GM19468 (cell line): ENCODE data around the gene CCDC175.

Source experiments
- ATAC-seq: cut with Tn5 transposase; IDR thresholded peaks from one replicate; pipeline ENCODE4 v1.9.1; 2021; ENCODE audit warnings: mild to moderate bottlenecking, moderate library complexity, moderate number of reproducible peaks; ENCODE audit not compliant: unreplicated experiment; ENCODE audit errors: extremely low read depth

Gene CCDC175

DNA sequence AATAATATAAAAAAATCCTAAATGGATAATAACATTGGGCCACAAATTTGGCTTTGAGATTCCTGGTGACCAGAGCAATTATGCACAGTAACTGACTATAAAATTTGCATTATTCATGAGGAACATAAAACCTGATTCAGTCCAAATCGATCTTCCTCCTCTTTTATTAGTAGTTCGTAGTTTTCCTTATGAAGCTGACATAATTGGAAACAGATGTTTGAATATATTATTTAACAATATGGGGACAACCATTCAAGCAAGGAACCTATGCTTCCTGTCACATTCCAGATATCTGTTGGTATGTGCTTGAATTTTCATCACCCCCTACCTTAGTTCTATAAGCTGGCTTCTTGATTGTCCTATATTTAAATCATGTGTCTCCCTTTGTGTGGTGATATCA is 34.9 kb downstream of the CCDC175 start:
- ATAC-seq: no peak

- no peak for ATAC-seq
These were observed 35.8 kb downstream of the CCDC175 start for GRCh38 chr14:59540852-59541251.

DNA sequence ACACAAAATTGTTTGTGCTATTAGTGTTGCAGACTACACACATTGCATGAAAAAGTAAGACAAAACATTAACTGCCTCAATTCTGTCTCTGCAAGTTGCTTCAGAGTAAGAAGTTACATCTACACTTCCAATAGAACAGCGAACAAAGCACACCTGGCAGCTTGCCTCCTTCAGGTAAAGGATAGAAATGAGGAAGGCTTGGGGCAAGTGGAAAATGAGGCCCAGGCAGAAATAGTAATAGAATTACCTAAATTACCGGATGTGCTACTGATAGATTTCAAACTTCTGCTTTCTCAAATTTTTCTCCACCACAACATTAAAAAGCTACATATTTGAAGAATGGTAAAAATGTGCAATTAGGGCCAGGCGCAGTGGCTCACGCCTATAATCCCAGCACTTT is 37.7 kb downstream of the CCDC175 start:
- no peak for ATAC-seq

- no peak for ATAC-seq
These were observed 39.1 kb downstream of the CCDC175 start for GRCh38 chr14:59537476-59537875.

DNA sequence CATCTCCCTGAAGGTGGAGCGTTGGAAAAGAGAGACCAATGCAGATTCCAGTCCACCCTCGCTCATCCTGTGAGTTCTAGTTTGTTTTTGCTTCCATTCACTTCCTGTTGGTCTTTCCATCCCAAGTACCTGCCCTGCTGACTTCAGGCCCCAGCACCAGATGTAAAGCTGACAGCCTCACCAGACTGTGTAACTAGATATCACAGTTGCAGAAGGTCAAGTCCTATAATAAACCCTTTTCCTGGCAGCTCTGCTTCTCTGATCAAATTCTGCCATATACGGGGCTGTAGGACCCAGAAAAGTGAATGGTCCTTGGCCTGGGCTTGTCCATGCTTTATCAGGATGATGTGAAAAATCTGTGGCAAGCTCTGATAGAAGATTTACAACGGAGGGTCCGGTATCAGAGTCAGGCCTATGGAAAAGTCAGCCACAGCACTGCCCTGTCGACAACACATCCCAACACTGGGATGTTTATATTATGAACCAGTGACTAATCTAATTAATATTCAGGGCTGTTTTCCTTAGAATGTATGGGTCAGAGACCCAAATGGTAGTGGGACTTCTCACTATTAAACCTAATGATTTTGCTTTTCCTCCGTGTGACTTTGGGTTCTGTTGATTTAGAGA is 42.1 kb downstream of the CCDC175 start:
- ATAC-seq: no peak

- no peak for ATAC-seq
These were observed 44.2 kb downstream of the CCDC175 start for GRCh38 chr14:59532419-59532818.

GRCh38 chr14:59530349-59530748 is 46.3 kb downstream of the CCDC175 start:
- no peak for ATAC-seq

- ATAC-seq: no peak
These were observed 47.4 kb downstream of the CCDC175 start for GRCh38 chr14:59529189-59529588.

GRCh38 chr14:59520224-59520623 is 56.4 kb downstream of the CCDC175 start:
- no peak for ATAC-seq

GRCh38 chr14:59511916-59512575 is 64.6 kb downstream of the CCDC175 start:
- ATAC-seq: no peak

GRCh38 chr14:59510966-59511365 is 65.6 kb downstream of the CCDC175 start:
- no peak for ATAC-seq

DNA sequence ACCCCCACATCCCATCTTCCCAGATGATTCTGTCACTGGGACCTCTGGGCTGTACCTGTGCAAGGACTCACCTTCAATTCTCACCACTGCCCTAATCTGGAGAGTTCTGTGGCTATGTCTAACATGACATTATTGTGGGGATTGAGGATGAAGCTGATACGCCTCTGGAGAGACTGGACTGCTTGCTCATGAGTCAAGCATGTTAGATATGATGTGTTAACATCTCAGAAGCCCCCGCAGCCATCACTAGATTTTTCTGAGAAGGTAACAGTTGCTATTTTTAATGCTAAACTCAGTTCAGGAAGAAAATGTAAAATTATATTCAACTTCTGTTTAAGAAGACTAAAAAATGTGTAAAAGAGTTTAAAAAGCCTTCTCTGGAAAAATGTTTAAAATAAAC is 66.6 kb downstream of the CCDC175 start:
- no peak for ATAC-seq

GRCh38 chr14:59509101-59509500 is 67.5 kb downstream of the CCDC175 start:
- ATAC-seq: no peak

- ATAC-seq: no peak
These were observed 68.9 kb downstream of the CCDC175 start for GRCh38 chr14:59507752-59508103.

- ATAC-seq: no peak
These were observed 69.4 kb downstream of the CCDC175 start for GRCh38 chr14:59507063-59507751.

GRCh38 chr14:59503256-59503655 is 73.4 kb downstream of the CCDC175 start:
- no peak for ATAC-seq

GRCh38 chr14:59500732-59501131 is 75.9 kb downstream of the CCDC175 start:
- no peak for ATAC-seq

DNA sequence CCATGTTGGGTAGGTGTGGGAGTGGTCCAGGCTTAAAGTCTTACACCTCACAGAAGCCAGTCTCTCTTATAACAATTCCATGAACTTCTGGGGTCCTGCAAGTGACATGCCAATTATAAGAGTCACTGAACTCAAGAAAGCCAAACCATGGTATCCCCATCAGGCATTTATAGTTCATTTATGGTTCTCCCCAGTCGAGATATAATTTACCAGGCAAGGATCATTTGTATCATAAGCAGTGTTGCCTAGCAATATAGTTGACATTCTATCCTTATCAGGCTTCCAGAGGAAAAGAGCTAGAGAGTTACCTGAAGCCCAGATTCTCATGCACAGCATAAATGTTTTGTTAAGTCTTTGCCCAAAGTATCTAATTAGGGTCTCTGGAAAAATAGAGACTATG is 84.2 kb downstream of the CCDC175 start:
- ATAC-seq: no peak

DNA sequence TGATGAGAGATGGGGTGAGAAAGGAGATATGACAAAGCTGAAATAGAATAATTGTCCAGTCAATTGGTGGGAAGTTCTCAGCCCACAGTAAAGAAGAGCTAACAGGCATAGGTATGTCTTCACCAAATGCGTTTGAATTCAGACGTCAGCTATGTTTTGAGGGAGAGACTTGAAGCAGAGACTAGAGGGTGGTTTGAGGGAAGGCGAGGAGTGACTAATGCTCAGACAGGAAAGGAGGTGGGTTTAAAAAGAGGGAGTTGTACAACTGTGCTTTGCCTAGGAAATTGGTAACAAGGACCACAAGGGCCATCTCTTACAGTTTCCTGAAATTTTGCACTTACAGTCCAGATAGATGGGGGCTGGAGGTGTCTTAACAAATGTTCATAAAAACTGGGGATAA is 85.9 kb downstream of the CCDC175 start:
- no peak for ATAC-seq

GRCh38 chr14:59484639-59485175 is 91.9 kb downstream of the CCDC175 start:
- peak; percentile 2 for ATAC-seq
